ENCODE measurements around the gene RNF212. TPM values are rescaled to one million over a fixed set of nuclear protein-coding genes. Genes with fewer than 3 reads are reported as not detected.

Gene RNF212
- total RNA-seq, 2 donors from 2014 or later = 3.5 to 4.5 TPM

GRCh38 chr4:1041147-1041935 lies 72.0 kb downstream of the RNF212 start:
- ATAC-seq (peak in 1 of 2 donors; percentile 12), DNase-seq (ENCODE audit: low spot score in 2 of 2) (no peak)
- H3K27ac Mint-ChIP-seq = no peak overlapping the region
- H3K9me3 Mint-ChIP-seq = no peaks in the 10 kb centered on the region
- no peaks in the 10 kb centered on the region for H3K36me3 Mint-ChIP-seq

DNA sequence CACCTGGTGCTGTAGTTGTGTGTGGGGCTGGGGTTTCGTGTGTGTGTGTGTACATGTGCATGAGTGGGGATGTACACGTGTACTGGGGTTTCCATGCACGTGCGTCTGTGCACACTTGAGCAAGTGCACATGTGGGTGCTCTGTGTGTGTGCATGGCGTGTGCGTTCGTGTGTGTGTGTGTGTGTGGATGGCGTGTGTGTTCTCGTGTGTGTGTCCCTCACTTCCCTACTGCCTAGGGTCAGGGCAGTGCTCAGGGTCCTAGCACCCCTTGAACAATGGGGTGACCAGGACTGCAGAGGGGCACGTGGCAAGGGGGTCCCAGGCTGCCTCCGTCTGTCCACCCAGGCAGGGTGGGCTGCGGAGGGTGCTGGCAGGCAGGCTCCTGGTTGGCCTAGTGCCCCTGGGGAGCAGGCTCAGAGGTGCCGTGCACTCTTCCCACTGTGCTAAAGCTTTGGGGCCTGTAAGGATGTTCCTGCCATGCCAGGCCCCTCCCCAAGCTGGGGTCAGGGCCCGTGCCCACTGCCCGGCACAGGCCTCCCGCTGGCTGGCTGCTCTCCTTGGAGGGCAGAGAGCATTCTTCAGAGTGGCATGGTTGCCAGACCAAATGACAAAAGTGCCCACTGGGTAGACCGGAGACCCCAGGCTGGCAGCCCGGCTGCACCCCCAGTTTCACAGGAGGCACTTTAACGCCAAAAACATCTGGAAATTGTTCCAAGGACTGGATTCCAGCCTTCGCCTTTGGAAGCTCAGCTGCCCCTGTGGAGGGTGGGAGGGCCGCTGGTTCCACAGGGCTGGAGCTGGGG lies 72.8 kb downstream of the RNF212 start:
- DNase-seq (ENCODE audit: low spot score in 2 of 2) = no peak
- Mint-ChIP-seq H3K36me3 (no peaks in the 10 kb centered on the region), H3K27ac (no peak overlapping the region), H3K9me3 (no peaks in the 10 kb centered on the region)
- ATAC-seq = no peak

GRCh38 chr4:1039493-1040343 lies 73.6 kb downstream of the RNF212 start:
- DNase-seq (ENCODE audit: low spot score in 2 of 2) = no peak
- Mint-ChIP-seq H3K27ac (no peak overlapping the region), H3K9me3 (no peaks in the 10 kb centered on the region), H3K36me3 (no peaks in the 10 kb centered on the region)
- ATAC-seq = no peak

DNA sequence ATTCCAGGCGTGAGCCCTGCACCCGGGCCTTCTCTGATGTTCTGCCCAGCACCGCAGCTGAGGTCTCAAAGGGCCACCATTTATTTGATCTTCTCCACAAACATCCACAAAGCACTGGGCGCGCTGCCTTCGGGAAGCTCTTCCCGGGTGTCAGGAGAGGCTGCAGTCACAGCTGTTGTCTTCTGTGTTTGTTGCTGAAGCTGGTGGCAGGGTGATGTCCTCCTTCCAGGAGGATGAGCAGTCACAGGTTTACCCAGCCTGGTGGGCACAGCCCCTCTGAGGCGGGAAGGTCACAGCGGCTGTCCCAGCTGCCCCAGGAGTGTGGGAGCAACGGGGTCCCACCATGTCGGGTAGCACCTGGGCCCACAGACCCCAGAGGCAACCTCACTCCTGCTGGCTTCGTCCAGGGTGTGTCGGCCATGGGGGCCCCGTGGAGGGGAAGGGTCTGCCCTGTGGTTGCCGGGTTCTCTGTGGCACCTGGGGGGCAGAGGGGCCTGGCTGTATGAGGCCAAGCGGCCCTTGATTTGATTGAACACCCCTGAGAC lies 74.3 kb downstream of the RNF212 start:
- H3K27ac Mint-ChIP-seq = no peak overlapping the region
- no peak for ATAC-seq
- H3K36me3 Mint-ChIP-seq = no peaks in the 10 kb centered on the region
- no peak for DNase-seq (ENCODE audit: low spot score in 2 of 2)
- no peaks in the 10 kb centered on the region for H3K9me3 Mint-ChIP-seq

- DNase-seq (ENCODE audit: low spot score in 2 of 2) (no peak), ATAC-seq (no peak)
- no peak overlapping the region for H3K27ac Mint-ChIP-seq
- H3K36me3 Mint-ChIP-seq = no peaks in the 10 kb centered on the region
- H3K9me3 Mint-ChIP-seq = no peaks in the 10 kb centered on the region
Observed at GRCh38 chr4:1036976-1037810, 76.2 kb downstream of the RNF212 start.

DNA sequence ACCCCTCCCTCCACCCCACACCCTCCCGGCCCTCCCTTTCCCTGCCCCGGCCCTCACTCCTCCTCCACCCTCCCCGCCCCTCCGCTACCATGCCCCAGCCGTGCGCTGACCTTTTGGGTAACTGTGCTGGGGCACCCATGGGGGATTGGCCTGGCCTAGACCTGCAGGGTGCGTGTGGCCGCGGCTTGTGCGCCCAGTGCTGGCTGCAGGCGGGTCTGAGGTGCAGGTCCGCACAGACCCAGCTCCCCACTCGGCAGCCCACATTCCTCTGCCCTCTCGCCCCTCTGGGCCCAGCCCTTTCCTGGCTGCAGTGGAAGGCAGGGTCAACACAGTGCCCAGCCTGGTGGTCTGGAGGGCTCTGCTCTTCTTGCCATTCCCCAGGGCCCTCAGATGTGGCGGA lies 77.3 kb downstream of the RNF212 start:
- no peak overlapping the region for H3K27ac Mint-ChIP-seq
- H3K9me3 Mint-ChIP-seq = no peaks in the 10 kb centered on the region
- no peak for DNase-seq (ENCODE audit: low spot score in 2 of 2)

GRCh38 chr4:1035510-1035909 lies 77.9 kb downstream of the RNF212 start:
- Mint-ChIP-seq H3K27ac (no peak overlapping the region), H3K9me3 (no peaks in the 10 kb centered on the region), H3K36me3 (no peaks in the 10 kb centered on the region)
- no peak for DNase-seq (ENCODE audit: low spot score in 2 of 2)
- no peak for ATAC-seq

More for the DNA sequence above, 77.3 kb downstream of the RNF212 start:
- no peak for ATAC-seq
- H3K36me3 Mint-ChIP-seq = no peaks in the 10 kb centered on the region

DNA sequence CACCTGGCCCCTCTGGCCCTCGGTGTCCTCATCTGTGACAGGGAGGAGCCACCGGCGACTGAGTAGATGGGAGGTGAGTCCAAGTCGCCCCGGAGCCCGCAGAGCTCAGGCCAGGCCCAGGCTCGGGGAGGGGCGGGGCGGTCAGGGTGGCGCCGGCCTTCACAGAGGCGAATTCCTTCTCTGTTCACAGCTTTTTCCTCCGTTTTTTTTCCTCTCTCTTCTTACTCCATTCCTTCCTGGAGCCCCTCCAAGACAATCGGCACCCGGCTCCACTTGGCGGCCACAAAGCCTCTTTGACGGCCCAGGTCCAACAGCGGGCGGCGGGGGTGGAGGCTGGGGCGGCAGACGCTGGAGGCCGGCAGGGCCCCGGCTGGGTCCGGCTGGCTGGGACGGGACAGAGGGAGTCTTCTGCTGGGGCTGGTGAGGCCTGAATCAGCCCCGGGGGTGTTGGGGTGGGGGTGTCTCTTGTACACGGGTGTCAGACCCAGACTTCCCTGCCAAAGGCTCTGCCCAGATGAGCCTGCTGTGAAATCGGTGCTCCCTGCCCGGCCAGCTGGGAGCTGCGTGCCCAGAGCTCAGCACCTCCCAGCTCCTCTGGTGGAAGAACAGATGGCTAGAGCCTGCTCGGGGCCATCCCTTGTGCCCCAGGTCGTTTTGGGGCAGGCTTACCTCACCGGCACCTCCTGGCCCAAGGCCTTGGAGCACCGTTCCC lies 79.4 kb downstream of the RNF212 start:
- ATAC-seq = no peak

DNA sequence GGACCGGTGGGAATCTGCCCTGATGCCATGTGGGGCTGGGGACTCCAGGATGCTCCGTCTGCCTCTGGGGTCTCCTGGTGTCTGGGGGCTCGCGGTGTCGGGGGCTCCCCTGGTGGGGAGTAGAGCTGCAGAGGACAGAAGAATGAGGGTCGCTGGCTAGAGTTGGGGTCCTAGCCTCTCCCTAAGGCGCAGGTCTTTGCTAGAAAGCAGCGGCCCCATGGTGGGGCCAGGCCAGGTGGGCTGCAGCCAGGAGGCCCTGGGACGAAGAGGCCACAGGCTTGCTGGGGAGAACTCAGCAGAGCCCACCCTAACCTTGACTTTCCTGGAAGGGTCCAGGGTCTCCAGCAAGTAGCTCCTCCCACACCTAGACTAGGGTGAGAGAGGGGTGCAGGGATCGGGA lies 80.5 kb downstream of the RNF212 start:
- H3K36me3 Mint-ChIP-seq = no peaks in the 10 kb centered on the region
- DNase-seq (ENCODE audit: low spot score in 2 of 2) = no peak
- no peaks in the 10 kb centered on the region for H3K9me3 Mint-ChIP-seq
- H3K27ac Mint-ChIP-seq = no peak overlapping the region
- no peak for ATAC-seq

More for the DNA sequence above, 79.4 kb downstream of the RNF212 start:
- H3K9me3 Mint-ChIP-seq = no peaks in the 10 kb centered on the region
- no peak for DNase-seq (ENCODE audit: low spot score in 2 of 2)
- no peaks in the 10 kb centered on the region for H3K36me3 Mint-ChIP-seq
- no peak overlapping the region for H3K27ac Mint-ChIP-seq

DNA sequence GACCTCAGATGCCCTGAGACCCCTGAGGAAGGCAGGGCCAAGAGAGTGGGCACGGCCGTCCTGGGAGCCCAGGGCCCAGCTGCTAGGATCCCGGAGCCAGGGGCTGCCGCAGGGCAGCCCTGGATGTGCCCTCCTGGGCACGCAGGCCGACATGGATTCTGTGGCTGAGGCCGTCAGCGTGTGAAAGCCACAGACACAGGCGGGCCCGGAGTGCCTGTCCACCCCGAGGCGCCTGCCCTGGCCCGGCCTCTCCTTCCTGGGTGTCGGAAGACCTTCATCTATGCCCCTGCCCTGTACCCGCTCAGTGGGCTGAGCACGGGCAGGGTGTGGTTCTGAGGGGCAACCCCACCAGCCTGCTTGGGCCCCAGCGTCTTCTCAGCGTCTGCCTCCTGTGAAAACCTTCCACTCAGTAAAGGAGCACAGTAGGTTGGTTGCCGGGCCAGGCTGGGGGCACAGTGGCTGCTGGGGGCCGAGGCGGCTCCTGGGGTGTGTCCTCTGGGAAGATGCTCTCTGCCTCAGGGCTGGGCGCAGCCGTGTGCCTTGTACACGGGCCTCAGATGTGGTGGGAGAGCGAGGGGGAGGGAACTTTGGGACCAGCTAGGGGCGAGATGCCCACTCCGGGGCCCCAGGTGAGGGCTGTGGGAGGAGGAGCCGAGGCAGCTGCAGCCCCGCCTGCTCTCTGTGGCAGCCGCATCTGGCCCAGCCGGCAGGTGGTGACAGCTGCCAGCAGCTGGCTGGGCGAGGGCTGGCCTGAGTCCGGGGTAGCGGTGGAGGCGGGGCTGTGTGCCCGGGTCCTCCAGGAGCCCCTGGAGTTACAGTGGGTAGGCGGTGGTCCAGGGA lies 81.2 kb downstream of the RNF212 start:
- H3K27ac Mint-ChIP-seq = no peak overlapping the region
- DNase-seq (ENCODE audit: low spot score in 2 of 2) = no peak
- peak in 1 of 2 donors; percentile 27 for ATAC-seq
- H3K9me3 Mint-ChIP-seq = no peaks in the 10 kb centered on the region
- H3K36me3 Mint-ChIP-seq = no peaks in the 10 kb centered on the region

- DNase-seq (ENCODE audit: low spot score in 2 of 2) (no peak), ATAC-seq (no peak)
- Mint-ChIP-seq H3K36me3 (no peaks in the 10 kb centered on the region), H3K27ac (no peak overlapping the region), H3K9me3 (no peaks in the 10 kb centered on the region)
Observed at GRCh38 chr4:1031346-1031745, 82.0 kb downstream of the RNF212 start.

DNA sequence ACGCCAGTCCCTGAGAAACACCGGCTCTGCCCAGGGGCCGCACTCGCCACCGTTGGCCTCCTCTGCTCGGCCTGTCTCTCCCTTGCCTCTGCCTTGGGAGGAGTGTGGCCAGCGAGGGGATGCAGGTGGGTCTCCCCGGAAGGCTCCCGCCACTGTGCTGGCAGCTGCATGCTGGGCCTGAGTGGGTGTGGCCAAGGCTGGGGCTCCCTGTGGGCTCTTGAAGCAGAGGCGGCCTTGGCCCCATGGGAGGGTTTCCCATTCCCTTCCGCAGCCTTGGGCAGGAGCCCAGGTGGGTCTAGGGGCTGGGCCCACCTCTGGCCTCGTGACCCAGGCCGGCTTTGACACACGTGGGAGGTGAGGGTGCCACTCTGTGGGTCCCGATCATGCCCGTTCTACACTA lies 82.8 kb downstream of the RNF212 start:
- no peaks in the 10 kb centered on the region for H3K36me3 Mint-ChIP-seq
- no peaks in the 10 kb centered on the region for H3K9me3 Mint-ChIP-seq
- DNase-seq (ENCODE audit: low spot score in 2 of 2) = no peak
- no peak for ATAC-seq
- H3K27ac Mint-ChIP-seq = no peak overlapping the region

DNA sequence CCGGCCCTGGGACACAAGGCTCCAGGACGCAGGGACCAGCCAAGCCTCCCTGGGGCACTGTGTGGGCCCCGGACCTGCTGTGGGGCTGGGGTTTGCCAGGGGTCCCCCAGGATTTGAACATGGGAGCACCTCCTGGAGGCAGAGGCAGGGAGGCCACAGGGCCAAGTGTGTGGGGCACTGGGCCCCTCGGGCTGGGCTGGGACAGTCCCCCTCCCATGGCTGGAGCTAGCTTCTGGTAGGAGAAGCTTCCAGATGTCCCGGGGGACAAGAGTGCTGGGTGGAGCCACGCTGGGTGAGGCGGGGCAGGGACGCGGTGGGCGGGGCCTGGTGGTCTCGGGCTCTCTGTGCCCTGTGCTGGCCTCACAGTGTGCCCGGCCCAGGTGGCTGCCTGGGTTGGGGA lies 83.3 kb downstream of the RNF212 start:
- H3K27ac Mint-ChIP-seq = no peak overlapping the region
- no peaks in the 10 kb centered on the region for H3K9me3 Mint-ChIP-seq
- no peak for DNase-seq (ENCODE audit: low spot score in 2 of 2)
- ATAC-seq = no peak
- peaks cover 0 to 4% of the 10 kb centered on the region in 2 donors for H3K36me3 Mint-ChIP-seq

DNA sequence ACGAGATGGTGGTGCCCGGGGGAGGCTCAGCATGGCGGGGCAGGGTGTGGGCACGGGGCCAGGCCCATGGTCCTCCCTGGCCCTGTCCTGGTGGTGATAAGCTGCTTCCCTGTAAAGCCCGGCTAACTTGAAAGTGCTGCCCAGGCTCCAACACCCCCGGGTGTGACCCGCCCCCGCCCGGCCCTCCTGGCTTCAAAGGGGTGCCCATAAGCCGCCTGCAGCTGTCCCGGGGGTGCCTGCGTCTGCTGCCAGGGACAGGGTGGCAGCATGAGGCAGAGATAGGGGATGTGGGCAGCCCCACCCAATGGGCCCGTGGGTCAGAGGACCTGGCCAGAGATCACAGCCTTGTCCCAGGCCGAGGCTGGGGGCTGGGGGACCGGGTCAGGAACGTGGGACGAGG lies 83.8 kb downstream of the RNF212 start:
- H3K36me3 Mint-ChIP-seq = peaks cover 0 to 6% of the 10 kb centered on the region in 2 donors
- no peaks in the 10 kb centered on the region for H3K9me3 Mint-ChIP-seq
- ATAC-seq = peak in 1 of 2 donors; percentile 9
- no peak overlapping the region for H3K27ac Mint-ChIP-seq
- no peak for DNase-seq (ENCODE audit: low spot score in 2 of 2)
